Colonic mucosa (tissue), 4 donors: ENCODE data around the gene CPNE2. TPM values are rescaled to one million over a fixed set of nuclear protein-coding genes. Genes with fewer than 3 reads are reported as not detected.

ENCODE experiments used
- DNase-seq: peaks from one replicate; pipeline ENCODE4 v3.0.0-alpha.2; 2020
- H3K27ac ChIP-seq: fragments of 200-600 bp; one replicate; pipeline ENCODE4 v1.8.0; 2021
- H3K27me3 ChIP-seq: fragments of 200-600 bp; one replicate; pipeline ENCODE4 v1.8.0; 2021
- H3K36me3 ChIP-seq: fragments of 200-600 bp; one replicate; pipeline ENCODE4 v1.8.0; 2021
- H3K4me1 ChIP-seq: fragments of 200-600 bp; one replicate; pipeline ENCODE4 v1.8.0; 2021; ENCODE audit warnings: mild to moderate bottlenecking
- H3K4me3 ChIP-seq: fragments of 200-600 bp; one replicate; pipeline ENCODE4 v1.8.0; 2021
- H3K9ac ChIP-seq, 2 donors: one replicate each; pipeline ENCODE4 v1.7.0; 2013; ENCODE audit warnings: control low read depth in 2 of 2, low read depth in 2 of 2, low read length in 2 of 2
- H3K9me3 ChIP-seq: fragments of 200-600 bp; one replicate; pipeline ENCODE4 v1.8.0; 2021
- intact Hi-C: fragments of 100-400 bp; cut with DNase I; formaldehyde crosslinking; loops from one replicate; pipeline ENCODE4 v1.14.1; 2022
- total RNA-seq, 2 donors: library from RNA; stranded (reverse); fragmentation: NEBNext Ultra II Directional in 1 of 2; extraction: Animal tissue kit (Norgen Biotek cat#: 25700) in 1 of 2; gene quantifications; one replicate each; pipeline ENCODE4 v1.2.1, GENCODE V29; 2021
- TF ChIP-seq, protein P1 (sequence below): fragments of 200-600 bp; IDR thresholded peaks from one replicate; pipeline ENCODE4 v1.8.0; 2022; ENCODE audit warnings: antibody characterized with exemption, mild to moderate bottlenecking
- donor health status: healthy.
- donor health status: DM: no; HTN: no; CAD: no.
- donor health status: DM: no; HTN: no; CAD: no.

CPNE2 gene
- total RNA-seq, 2 donors from 2014 or later: 38.6 to 53.3 TPM

DNA sequence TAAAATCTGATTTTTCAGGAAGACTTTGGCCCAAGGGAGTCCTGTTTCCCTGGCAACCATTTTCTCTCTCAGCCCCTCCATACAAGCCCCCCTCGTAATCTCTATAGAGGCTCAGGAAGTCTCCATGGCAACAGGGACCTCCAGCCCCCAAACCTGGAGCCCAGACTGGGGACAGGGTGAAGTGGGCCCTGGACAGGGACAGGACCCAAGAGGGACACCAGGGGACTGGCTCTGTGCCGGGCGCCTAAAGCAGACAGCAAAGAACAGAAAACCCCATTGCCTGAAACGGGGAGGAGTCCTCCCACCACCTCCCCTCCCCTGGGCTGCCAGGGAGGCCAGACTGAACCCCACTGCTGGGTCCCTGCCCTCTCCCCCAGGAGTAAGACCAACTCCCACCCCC lies 40.6 kb downstream of the CPNE2 start:
- Histone ChIP-seq H3K4me1 (peaks cover 39% of the 10 kb centered on the region), H3K27me3 (no peaks in the 10 kb centered on the region), H3K9ac (peak overlapping the region; percentile 59 to 87), H3K4me3 (no peak overlapping the region), H3K36me3 (no peaks in the 10 kb centered on the region), H3K27ac (peak overlapping the region; percentile 83), H3K9me3 (no peaks in the 10 kb centered on the region)
- TF ChIP-seq, protein P1, sequence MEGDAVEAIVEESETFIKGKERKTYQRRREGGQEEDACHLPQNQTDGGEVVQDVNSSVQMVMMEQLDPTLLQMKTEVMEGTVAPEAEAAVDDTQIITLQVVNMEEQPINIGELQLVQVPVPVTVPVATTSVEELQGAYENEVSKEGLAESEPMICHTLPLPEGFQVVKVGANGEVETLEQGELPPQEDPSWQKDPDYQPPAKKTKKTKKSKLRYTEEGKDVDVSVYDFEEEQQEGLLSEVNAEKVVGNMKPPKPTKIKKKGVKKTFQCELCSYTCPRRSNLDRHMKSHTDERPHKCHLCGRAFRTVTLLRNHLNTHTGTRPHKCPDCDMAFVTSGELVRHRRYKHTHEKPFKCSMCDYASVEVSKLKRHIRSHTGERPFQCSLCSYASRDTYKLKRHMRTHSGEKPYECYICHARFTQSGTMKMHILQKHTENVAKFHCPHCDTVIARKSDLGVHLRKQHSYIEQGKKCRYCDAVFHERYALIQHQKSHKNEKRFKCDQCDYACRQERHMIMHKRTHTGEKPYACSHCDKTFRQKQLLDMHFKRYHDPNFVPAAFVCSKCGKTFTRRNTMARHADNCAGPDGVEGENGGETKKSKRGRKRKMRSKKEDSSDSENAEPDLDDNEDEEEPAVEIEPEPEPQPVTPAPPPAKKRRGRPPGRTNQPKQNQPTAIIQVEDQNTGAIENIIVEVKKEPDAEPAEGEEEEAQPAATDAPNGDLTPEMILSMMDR: no peak
- intact Hi-C loops: no loop called here
- DNase-seq: no peak

DNA sequence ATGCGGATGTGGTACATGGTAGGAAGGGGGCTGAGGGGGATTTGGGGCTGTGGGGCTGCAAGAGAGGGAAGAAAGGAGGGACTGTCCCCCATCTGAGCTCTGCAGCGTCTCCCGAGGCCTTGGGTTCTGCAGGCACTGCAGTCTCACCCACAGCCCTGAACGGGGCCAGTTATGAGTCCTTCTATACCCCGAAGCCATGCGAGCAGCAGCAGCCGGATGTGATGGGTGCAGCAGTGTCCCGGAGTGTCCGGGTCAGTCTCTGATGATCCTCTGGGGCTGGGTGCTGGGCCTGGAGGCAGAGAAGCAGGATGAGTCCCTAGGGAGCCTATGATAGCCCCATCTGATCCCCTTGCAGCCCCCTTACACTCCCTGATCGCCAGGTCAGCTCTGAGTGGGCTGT lies 41.5 kb downstream of the CPNE2 start:
- peak overlapping the region in 1 of 2 donors; percentile 87 for H3K9ac ChIP-seq
- no peaks in the 10 kb centered on the region for H3K36me3 ChIP-seq
- H3K27me3 ChIP-seq: no peaks in the 10 kb centered on the region
- H3K4me1 ChIP-seq: peaks cover 39% of the 10 kb centered on the region
- TF ChIP-seq, protein P1: no peak
- no peaks in the 10 kb centered on the region for H3K9me3 ChIP-seq
- DNase-seq: no peak
- intact Hi-C loops: no loop called here
- peak overlapping the region; percentile 83 for H3K27ac ChIP-seq
- no peak overlapping the region for H3K4me3 ChIP-seq

DNA sequence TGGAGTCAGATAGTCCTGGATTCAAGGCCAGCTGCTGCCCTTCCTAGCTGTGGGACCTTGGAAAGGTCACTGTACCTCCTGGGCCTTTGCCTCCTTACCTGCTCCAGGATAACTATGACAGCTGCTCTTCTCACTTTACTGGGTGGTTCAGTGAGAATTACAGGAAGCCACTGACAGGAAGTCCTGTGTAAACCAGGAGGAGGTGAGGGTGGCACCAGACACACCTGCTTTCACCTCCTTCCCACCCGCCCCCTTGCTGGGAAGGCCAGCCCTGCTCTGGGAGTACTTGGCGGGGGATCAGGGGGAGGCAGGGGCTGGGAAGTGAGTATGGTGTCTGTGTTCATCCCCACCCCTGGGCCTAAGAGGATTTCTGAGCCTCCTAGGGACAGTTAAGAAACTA lies 42.6 kb downstream of the CPNE2 start:
- peak; percentile 77 for DNase-seq
- peak overlapping the region; percentile 83 for H3K27ac ChIP-seq

DNA sequence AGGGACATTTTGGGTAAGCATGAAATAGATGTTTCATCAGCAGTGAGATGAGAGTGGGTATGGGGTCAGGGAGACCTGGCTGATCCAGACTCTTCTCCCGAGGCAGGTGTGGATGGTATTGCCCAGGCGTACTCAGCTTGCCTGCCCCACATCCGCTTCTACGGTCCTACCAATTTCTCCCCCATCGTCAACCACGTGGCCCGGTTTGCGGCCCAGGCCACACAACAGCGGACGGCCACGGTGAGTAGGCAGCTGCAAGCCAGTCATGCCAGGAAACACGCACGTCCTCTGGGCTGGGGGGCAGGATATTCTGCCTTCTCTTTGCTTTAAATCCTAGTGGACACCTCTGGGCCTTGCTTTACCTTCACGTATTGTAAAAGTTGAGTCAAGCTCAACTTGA lies 44.7 kb downstream of the CPNE2 start:
- H3K27me3 ChIP-seq: no peaks in the 10 kb centered on the region
- no peaks in the 10 kb centered on the region for H3K36me3 ChIP-seq
- no peak overlapping the region for H3K27ac ChIP-seq
- H3K4me3 ChIP-seq: no peak overlapping the region
- no peaks in the 10 kb centered on the region for H3K9me3 ChIP-seq
- intact Hi-C loops: no loop called here
- H3K4me1 ChIP-seq: peaks cover 32% of the 10 kb centered on the region
- TF ChIP-seq, protein P1: no peak
- no peak overlapping the region for H3K9ac ChIP-seq
- DNase-seq: no peak

More for the DNA sequence above, 42.6 kb downstream of the CPNE2 start:
- no peaks in the 10 kb centered on the region for H3K9me3 ChIP-seq
- no peak overlapping the region for H3K4me3 ChIP-seq
- intact Hi-C loops: no loop called here
- TF ChIP-seq, protein P1: no peak
- peaks cover 39% of the 10 kb centered on the region for H3K4me1 ChIP-seq
- peak overlapping the region; percentile 55 to 87 for H3K9ac ChIP-seq
- no peaks in the 10 kb centered on the region for H3K36me3 ChIP-seq
- H3K27me3 ChIP-seq: no peaks in the 10 kb centered on the region

DNA sequence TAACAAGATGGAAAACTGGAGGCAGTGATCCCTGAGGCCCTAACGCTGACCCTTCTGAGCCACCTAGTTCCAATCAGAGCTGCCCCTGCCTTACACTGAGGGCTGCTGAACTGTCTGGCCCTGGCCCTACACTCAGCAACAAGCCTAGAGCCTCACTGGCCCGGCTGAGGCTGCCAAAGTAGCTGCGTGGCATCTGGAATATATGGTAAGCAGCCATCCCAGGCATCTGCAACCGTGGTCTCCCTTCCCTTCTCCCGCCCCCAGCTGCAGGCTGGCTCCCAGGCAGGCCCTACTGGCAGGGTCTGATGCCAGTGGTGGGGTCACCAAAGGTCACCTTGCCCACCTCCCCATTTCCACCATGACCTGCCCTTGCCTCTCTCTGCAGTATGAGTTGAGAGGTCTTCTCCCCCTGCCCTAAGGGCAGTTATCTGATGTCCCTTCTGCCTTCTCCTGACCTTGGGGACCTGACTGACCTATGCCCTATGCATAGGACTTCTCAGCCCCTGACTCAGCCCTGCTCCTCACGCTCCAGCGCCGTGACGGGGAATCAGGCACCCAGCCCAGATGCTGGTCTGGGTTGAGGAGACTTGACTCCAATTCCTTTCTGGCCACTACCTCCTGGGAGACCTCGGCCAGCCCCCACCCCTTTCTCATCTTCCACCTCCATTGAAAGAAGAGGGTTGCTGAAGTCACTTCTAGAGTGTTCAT lies 45.3 kb downstream of the CPNE2 start:
- Histone ChIP-seq H3K9me3 (no peaks in the 10 kb centered on the region), H3K27ac (no peak overlapping the region), H3K36me3 (no peaks in the 10 kb centered on the region), H3K27me3 (no peaks in the 10 kb centered on the region), H3K9ac (no peak overlapping the region), H3K4me1 (peaks cover 30% of the 10 kb centered on the region), H3K4me3 (no peak overlapping the region)
- intact Hi-C loops: no loop called here
- TF ChIP-seq, protein P1: no peak
- DNase-seq: no peak
